IMR-90 (cell line): Measurements from ENCODE around the gene CERS4. TPM values are rescaled to one million over a fixed set of nuclear protein-coding genes. Genes with fewer than 3 reads are reported as not detected.

Experiments used
- ATAC-seq: fragments of 200-7000 bp; cut with Tn5 transposase; 2 replicates; pipeline ENCODE4 v1.9.1; 2020; ENCODE audit warnings: low read depth, mild to moderate bottlenecking, moderate library complexity
- BruUV-seq: library from RNA; stranded (reverse); fragments of 400-500 nt; replicated peaks from 2 replicates; lab custom pipeline; 2021; lab: Mats Ljungman, UMichigan
- CTCF ChIA-PET: fragments of 300-600 bp; formaldehyde crosslinking; extraction: SDS; loops from one replicate; lab custom pipeline; 2021; ENCODE audit warnings: antibody characterized with exemption; lab: Yijun Ruan, JAX
- POLR2A ChIA-PET: fragments of 300-600 bp; sonication (Branson Sonifier 250); formaldehyde crosslinking; loops from one replicate; lab custom pipeline; 2022; ENCODE audit warnings: antibody characterized with exemption; ENCODE audit not compliant: unreplicated experiment; lab: Charles Lee
- DNase-seq: peaks from one replicate; pipeline ENCODE4 v3.0.0; 2013
- H2AFZ ChIP-seq: replicated peaks from 2 replicates; pipeline ENCODE3; 2013; ENCODE audit warnings: low read length, mild to moderate bottlenecking; ENCODE audit not compliant: poor library complexity
- H2AK5ac ChIP-seq: 2 replicates; pipeline ENCODE4 v1.6.1; 2013; ENCODE audit warnings: low read depth, low read length, inconsistent platforms
- H2AK9ac ChIP-seq: replicated peaks from 2 replicates; pipeline ENCODE3; 2013; ENCODE audit warnings: mild to moderate bottlenecking, low read depth, low read length, moderate library complexity; ENCODE audit not compliant: poor library complexity
- H2BK120ac ChIP-seq: 2 replicates; pipeline ENCODE4 v1.6.1; 2013; ENCODE audit warnings: low read depth, low read length, inconsistent platforms
- H2BK15ac ChIP-seq: 3 replicates; pipeline ENCODE4 v1.6.1; 2013; ENCODE audit warnings: low read depth, low read length, inconsistent platforms
- H2BK20ac ChIP-seq: 2 replicates; pipeline ENCODE4 v1.6.1; 2013; ENCODE audit warnings: low read depth, mild to moderate bottlenecking, inconsistent platforms, low read length, moderate library complexity
- H2BK5ac ChIP-seq: 2 replicates; pipeline ENCODE4 v1.6.1; 2013; ENCODE audit warnings: mild to moderate bottlenecking, low read depth, low read length, inconsistent platforms; ENCODE audit not compliant: poor library complexity, severe bottlenecking
- H3K14ac ChIP-seq: replicated peaks from 2 replicates; pipeline ENCODE4 v1.6.1; 2013; ENCODE audit warnings: low read depth, low read length, inconsistent platforms
- H3K18ac ChIP-seq: 2 replicates; pipeline ENCODE4 v1.6.1; 2013; ENCODE audit warnings: low read depth, low read length, control low read depth
- H3K23ac ChIP-seq: 2 replicates; pipeline ENCODE4 v1.6.1; 2013; ENCODE audit warnings: low read depth, low read length, inconsistent platforms
- H3K27ac ChIP-seq: 2 replicates; pipeline ENCODE4 v1.5.1; 2013; ENCODE audit warnings: mild to moderate bottlenecking, control low read depth, low read length; ENCODE audit not compliant: insufficient read depth
- H3K27me3 ChIP-seq: 2 replicates; pipeline ENCODE4 v1.6.1; 2013; ENCODE audit warnings: low read length; ENCODE audit not compliant: control insufficient read depth, insufficient read depth
- H3K36me3 ChIP-seq: 2 replicates; pipeline ENCODE4 v1.6.1; 2013; ENCODE audit warnings: low read length, mixed read lengths; ENCODE audit not compliant: control insufficient read depth, insufficient read depth
- H3K4ac ChIP-seq: 2 replicates; pipeline ENCODE4 v1.6.1; 2013; ENCODE audit warnings: low read depth, low read length, inconsistent platforms
- H3K4me1 ChIP-seq: 2 replicates; pipeline ENCODE4 v1.6.1; 2013; ENCODE audit warnings: low read length, mixed read lengths; ENCODE audit not compliant: control insufficient read depth, insufficient read depth
- H3K4me2 ChIP-seq: 2 replicates; pipeline ENCODE4 v1.6.1; 2013; ENCODE audit warnings: low read depth, mild to moderate bottlenecking, control low read depth, low read length, moderate library complexity
- H3K4me3 ChIP-seq: 2 replicates; pipeline ENCODE4 v1.5.1; 2013; ENCODE audit warnings: low read depth, mild to moderate bottlenecking, control low read depth, low read length, moderate library complexity; ENCODE audit not compliant: insufficient read depth
- H3K56ac ChIP-seq: 2 replicates; pipeline ENCODE4 v1.6.1; 2013; ENCODE audit warnings: low read length, inconsistent platforms; ENCODE audit not compliant: insufficient read depth; ENCODE audit errors: extremely low read depth
- H3K79me1 ChIP-seq, 2 experiments: 2 replicates each; pipeline ENCODE4 v1.6.1; 2013; ENCODE audit warnings: low read length in 2 of 2, inconsistent platforms in 1 of 2, low read depth in 1 of 2
- H3K9ac ChIP-seq: 2 replicates; pipeline ENCODE4 v1.6.1; 2013; ENCODE audit warnings: low read depth, low read length, control low read depth
- H3K9me1 ChIP-seq: 2 replicates; pipeline ENCODE4 v1.6.1; 2013; ENCODE audit warnings: low read length, inconsistent platforms; ENCODE audit not compliant: insufficient read depth
- H3K9me3 ChIP-seq: 2 replicates; pipeline ENCODE4 v1.6.1; 2013; ENCODE audit warnings: low read length; ENCODE audit not compliant: control insufficient read depth, insufficient read depth
- H4K20me1 ChIP-seq: 2 replicates; pipeline ENCODE4 v1.6.1; 2013; ENCODE audit warnings: low read length, inconsistent platforms; ENCODE audit not compliant: insufficient read depth
- H4K5ac ChIP-seq: 2 replicates; pipeline ENCODE4 v1.6.1; 2013; ENCODE audit warnings: mild to moderate bottlenecking, low read depth, low read length, control low read depth
- H4K8ac ChIP-seq, 2 experiments: 2 replicates each; pipeline ENCODE4 v1.6.1; 2013; ENCODE audit warnings: low read depth in 2 of 2, low read length in 2 of 2, control low read depth in 1 of 2, inconsistent platforms in 1 of 2
- H4K91ac ChIP-seq: 2 replicates; pipeline ENCODE4 v1.6.1; 2013; ENCODE audit warnings: low read depth, low read length, inconsistent platforms; ENCODE audit not compliant: insufficient read depth
- BHLHE40 ChIP-seq: fragments of 150-350 bp; IDR thresholded peaks from 2 replicates; pipeline ENCODE4 v1.6.1; 2016; ENCODE audit warnings: mild to moderate bottlenecking, low read depth, low read length
- CEBPB ChIP-seq: IDR thresholded peaks from 2 replicates; pipeline ENCODE4 v1.6.1; 2012; ENCODE audit warnings: low read depth, low read length, improper control_type of control experiment
- CHD1 ChIP-seq: IDR thresholded peaks from 2 replicates; pipeline ENCODE4 v1.6.1; 2012; ENCODE audit warnings: low read depth, low read length, improper control_type of control experiment
- CTCF ChIP-seq: conservative IDR thresholded peaks from 2 replicates; pipeline ENCODE4 v1.5.1; 2012; ENCODE audit warnings: mild to moderate bottlenecking, low read depth, low read length, improper control_type of control experiment
- FOS ChIP-seq: fragments of 150-350 bp; IDR thresholded peaks from 2 replicates; pipeline ENCODE4 v1.6.1; 2016; ENCODE audit warnings: low read depth, low read length
- MAFK ChIP-seq: IDR thresholded peaks from 2 replicates; pipeline ENCODE4 v1.6.1; 2012; ENCODE audit warnings: low read depth, low read length, improper control_type of control experiment
- MAZ ChIP-seq: IDR thresholded peaks from 2 replicates; pipeline ENCODE4 v1.6.1; 2012; ENCODE audit warnings: low read depth, mild to moderate bottlenecking, low read length, improper control_type of control experiment, moderate library complexity, borderline replicate concordance
- MXI1 ChIP-seq: IDR thresholded peaks from 2 replicates; pipeline ENCODE4 v1.6.1; 2012; ENCODE audit warnings: low read depth, mild to moderate bottlenecking, low read length, moderate library complexity, borderline replicate concordance
- NFE2L2 ChIP-seq: fragments of 150-350 bp; IDR thresholded peaks from 2 replicates; pipeline ENCODE4 v1.6.1; 2016; ENCODE audit warnings: low read depth, mild to moderate bottlenecking, low read length
- POLR2A ChIP-seq: IDR thresholded peaks from 2 replicates; pipeline ENCODE4 v1.6.1; 2012; ENCODE audit warnings: mild to moderate bottlenecking, low read depth, low read length
- RAD21 ChIP-seq: IDR thresholded peaks from 2 replicates; pipeline ENCODE4 v1.6.1; 2012; ENCODE audit warnings: low read length, improper control_type of control experiment
- RCOR1 ChIP-seq: IDR thresholded peaks from 2 replicates; pipeline ENCODE4 v1.6.1; 2012; ENCODE audit warnings: mild to moderate bottlenecking, low read length, improper control_type of control experiment; ENCODE audit not compliant: insufficient replicate concordance
- RFX5 ChIP-seq: IDR thresholded peaks from 2 replicates; pipeline ENCODE4 v1.8.0; 2012; ENCODE audit warnings: low read depth, mild to moderate bottlenecking, low read length, moderate library complexity
- SMC3 ChIP-seq: fragments of 150-350 bp; IDR thresholded peaks from 2 replicates; pipeline ENCODE4 v1.6.1; 2016; ENCODE audit warnings: low read depth, mild to moderate bottlenecking, antibody characterized with exemption, low read length, moderate library complexity
- WGBS, 2 experiments: methylation state at CpG; one replicate each; pipeline versions ENCODE4 v1.1.5 to v1.1.7; 2013; ENCODE audit warnings: missing lambda C conversion rate in 2 of 2; ENCODE audit not compliant: insufficient read length in 1 of 2; ENCODE audit errors: extremely low coverage in 2 of 2; 5-methylcytosine and 5-hydroxymethylcytosine counted together
- dilution Hi-C: fragments of 300-500 bp; cut with HindIII; formaldehyde crosslinking; loops from one replicate; pipeline ENCODE4 v1.14.3; 2018; ENCODE audit warnings: low sequenced_read_pairs; ENCODE audit not compliant: unreplicated experiment
- in situ Hi-C: fragments of 300-500 bp; cut with MboI; formaldehyde crosslinking; loops from 3 replicates; pipeline ENCODE4 v1.14.3; 2019; ENCODE audit warnings: low sequenced_read_pairs, inconsistent platforms, mixed read lengths
- intact Hi-C: fragments of 100-400 bp; cut with micrococcal nuclease; formaldehyde crosslinking; loops from 2 replicates; pipeline ENCODE4 v1.10.0; 2022
- polyA plus RNA-seq, 3 experiments: library from polyadenylated mRNA; depleted of rRNA; stranded (reverse); fragments of >200 nt; gene quantifications; 2 replicates each; pipeline ENCODE4 v1.2.3, GENCODE V29; 2012; ENCODE audit warnings: low replicate concordance in 1 of 3
- total RNA-seq: library from RNA; depleted of rRNA; stranded (reverse); fragments of >200 nt; gene quantifications from 2 replicates; pipeline ENCODE4 v1.2.3, GENCODE V29; 2012
- TF ChIP-seq, protein P1 (sequence below): fragments of 150-350 bp; IDR thresholded peaks from 2 replicates; pipeline ENCODE4 v1.6.1; 2016; ENCODE audit warnings: low read depth, mild to moderate bottlenecking, low read length, moderate library complexity, borderline replicate concordance
- TF ChIP-seq, protein P2 (sequence below): fragments of 150-350 bp; IDR thresholded peaks from 2 replicates; pipeline ENCODE4 v1.6.1; 2017; ENCODE audit warnings: mild to moderate bottlenecking, antibody characterized with exemption, low read length, low read depth

The CERS4 gene
- total and polyA plus RNA-seq, 2 of the 4 experiments (the other 2 are of a cell fraction): 3.2 to 5.7 TPM

DNA sequence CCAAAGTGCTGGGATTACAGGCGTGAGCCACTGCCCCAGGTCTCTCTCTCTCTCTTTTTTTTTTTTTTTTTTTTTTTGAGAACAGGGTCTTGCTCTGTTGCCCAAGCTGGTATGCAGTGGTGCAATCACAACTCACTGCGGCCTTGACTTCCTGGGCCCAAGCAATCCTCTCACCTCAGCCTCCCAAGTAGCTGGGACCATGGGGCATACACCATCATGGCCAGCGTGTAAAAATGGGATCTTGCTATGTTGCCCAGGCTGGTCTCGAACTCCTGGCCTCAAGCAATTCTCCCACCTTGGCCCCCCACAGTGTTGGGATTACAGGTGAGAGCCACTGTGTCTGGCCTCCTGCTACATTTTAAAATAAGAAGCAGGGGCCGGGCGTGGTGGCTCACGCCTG lies 40.6 kb upstream of the CERS4 start:
- Histone ChIP-seq H3K18ac (no peak overlapping the region), H4K91ac (no peak overlapping the region), H3K56ac (no peak overlapping the region), H3K27me3 (no peaks in the 10 kb centered on the region; the same call in 1 of the 2 replicates), H3K36me3 (no peaks in the 10 kb centered on the region), H2AK5ac (no peak overlapping the region), H2AK9ac (no peak overlapping the region), H4K20me1 (no peaks in the 10 kb centered on the region), H3K4me3 (no peak overlapping the region), H2BK120ac (no peak overlapping the region), H3K79me1 (no peaks in the 10 kb centered on the region), H3K9ac (no peak overlapping the region), H3K9me3 (no peaks in the 10 kb centered on the region), H2AFZ (no peak overlapping the region), H3K4me2 (no peak overlapping the region), H3K27ac (no peak overlapping the region), H3K9me1 (no peaks in the 10 kb centered on the region), H4K8ac (no peak overlapping the region), H2BK5ac (no peak overlapping the region), H3K23ac (no peak overlapping the region), H3K4me1 (peaks cover 2% of the 10 kb centered on the region; the same call in 1 of the 2 replicates), H4K5ac (no peak overlapping the region), H2BK20ac (no peak overlapping the region), H3K14ac (no peak overlapping the region), H3K4ac (no peak overlapping the region), H2BK15ac (no peak overlapping the region)
- ATAC-seq (no peak), DNase-seq (no peak)
- ChIA-PET CTCF (no interaction called here), POLR2A (no interaction called here)
- WGBS, 2 experiments: no CpG with 5 or more reads among the region's 7 CpGs
- intact Hi-C loops: no loop called here
- no peak for TF ChIP-seq FOS
- no peak for TF ChIP-seq CEBPB
- TF ChIP-seq, protein P1, sequence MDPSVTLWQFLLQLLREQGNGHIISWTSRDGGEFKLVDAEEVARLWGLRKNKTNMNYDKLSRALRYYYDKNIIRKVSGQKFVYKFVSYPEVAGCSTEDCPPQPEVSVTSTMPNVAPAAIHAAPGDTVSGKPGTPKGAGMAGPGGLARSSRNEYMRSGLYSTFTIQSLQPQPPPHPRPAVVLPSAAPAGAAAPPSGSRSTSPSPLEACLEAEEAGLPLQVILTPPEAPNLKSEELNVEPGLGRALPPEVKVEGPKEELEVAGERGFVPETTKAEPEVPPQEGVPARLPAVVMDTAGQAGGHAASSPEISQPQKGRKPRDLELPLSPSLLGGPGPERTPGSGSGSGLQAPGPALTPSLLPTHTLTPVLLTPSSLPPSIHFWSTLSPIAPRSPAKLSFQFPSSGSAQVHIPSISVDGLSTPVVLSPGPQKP: no peak
- TF ChIP-seq RFX5: no peak
- TF ChIP-seq MXI1: no peak
- no peak for TF ChIP-seq SMC3
- no peak for TF ChIP-seq MAFK
- TF ChIP-seq RAD21: no peak
- TF ChIP-seq CHD1: no peak
- no peak for TF ChIP-seq NFE2L2
- TF ChIP-seq BHLHE40: no peak
- TF ChIP-seq POLR2A: no peak
- TF ChIP-seq RCOR1: no peak
- no peak for TF ChIP-seq MAZ
- no peak for TF ChIP-seq CTCF
- TF ChIP-seq, protein P2, sequence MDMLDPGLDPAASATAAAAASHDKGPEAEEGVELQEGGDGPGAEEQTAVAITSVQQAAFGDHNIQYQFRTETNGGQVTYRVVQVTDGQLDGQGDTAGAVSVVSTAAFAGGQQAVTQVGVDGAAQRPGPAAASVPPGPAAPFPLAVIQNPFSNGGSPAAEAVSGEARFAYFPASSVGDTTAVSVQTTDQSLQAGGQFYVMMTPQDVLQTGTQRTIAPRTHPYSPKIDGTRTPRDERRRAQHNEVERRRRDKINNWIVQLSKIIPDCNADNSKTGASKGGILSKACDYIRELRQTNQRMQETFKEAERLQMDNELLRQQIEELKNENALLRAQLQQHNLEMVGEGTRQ: no peak
- no TSS peak for BruUV-seq
- dilution Hi-C loops: no loop called here
- in situ Hi-C loops: no loop called here
